NCI-H345 treated with DMSO at 0.1 percent for 48 hours (cell line): ENCODE measurements around the gene METTL26.

Experiments used
- DNase-seq: peaks from one replicate; lab custom pipeline; 2025; ENCODE audit not compliant: unreplicated experiment; lab: John Stamatoyannopoulos, UW

Gene METTL26

GRCh38 chr16:659618-660017 lies 23.5 kb upstream of the METTL26 start:
- no peak for DNase-seq

- no peak for DNase-seq
These were observed 22.8 kb upstream of the METTL26 start for GRCh38 chr16:658679-659571.

DNA sequence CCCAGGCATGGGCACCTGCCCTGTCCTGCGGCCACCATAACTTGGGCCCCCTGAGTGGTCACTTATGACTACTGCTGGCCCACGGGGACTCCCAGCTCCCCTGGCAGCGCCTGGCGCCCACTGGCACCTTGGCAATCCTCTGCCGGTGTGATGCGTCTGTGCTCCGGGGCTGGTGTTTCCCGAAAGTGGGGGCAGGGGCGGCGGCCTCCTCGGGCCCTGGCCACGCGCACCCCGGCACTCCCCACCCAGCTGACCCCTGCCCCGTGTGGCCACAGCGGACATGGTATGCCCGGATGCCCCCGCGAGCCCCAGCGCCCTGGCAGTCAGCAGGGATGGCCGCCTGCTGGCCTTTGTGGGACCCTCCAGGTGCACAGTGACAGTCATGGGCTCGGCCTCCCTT lies 21.4 kb upstream of the METTL26 start:
- no peak for DNase-seq

DNA sequence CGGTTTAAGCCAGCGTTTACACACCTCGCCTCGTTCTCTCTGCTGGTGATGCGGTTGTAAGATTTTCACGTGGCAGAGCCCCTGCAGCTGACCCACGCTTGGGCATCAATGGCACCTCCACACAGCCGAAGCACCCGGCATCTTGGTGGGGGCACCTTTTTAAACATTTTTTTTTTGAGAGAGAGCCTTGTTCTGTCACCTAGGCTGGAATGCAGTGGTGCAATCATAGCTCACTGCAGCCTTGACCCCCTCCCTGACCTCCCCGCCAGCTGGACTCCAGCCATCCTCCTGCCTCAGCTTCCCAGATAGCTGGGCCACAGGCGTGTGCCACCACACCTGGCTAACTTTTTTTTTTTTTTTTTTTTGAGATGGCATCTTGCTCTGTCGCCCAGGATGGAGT lies 17.9 kb upstream of the METTL26 start:
- no peak for DNase-seq

- no peak for DNase-seq
These were observed 16.6 kb upstream of the METTL26 start for GRCh38 chr16:652454-653305.

DNA sequence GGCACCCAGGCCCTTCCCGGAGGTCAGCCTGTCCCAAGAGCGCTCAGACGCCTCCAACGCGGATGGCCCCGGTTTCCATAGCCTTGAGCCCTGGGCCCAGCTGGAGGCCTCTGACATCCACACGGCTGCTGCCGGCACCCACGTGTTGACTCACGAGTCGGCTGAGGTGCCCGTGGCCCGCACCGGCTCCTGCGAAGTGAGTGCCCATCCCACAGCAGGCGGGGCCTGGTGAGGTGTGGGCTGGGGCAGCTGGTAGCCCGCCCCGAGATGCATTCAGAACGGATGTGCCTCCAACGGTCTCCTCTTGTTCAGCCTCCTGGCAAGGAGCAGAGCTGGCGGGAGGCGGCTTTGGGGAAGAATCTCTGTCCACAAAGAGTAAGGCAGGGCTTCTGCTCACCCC lies 15.7 kb upstream of the METTL26 start:
- DNase-seq: no peak

DNA sequence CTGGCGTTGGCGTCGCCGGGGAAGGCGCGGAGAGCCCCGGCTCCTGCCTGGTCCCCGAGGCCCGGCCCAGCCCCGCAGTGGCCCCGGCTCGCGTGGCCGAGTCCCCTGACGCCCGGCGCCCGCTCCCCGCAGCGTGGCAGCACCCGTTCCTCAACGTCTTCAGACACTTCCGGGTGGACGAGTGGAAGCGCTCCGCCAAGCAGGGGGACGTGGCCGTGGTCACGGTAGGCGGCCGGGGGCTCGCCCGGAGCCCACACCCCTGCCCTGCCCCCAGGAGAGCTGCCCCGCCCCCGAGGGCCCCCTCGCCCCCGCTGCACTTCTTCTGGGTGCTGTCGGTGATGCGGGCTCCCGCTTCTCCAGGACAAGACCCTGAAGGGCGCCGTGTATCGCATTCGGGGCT lies 13.5 kb upstream of the METTL26 start:
- DNase-seq: no peak

DNA sequence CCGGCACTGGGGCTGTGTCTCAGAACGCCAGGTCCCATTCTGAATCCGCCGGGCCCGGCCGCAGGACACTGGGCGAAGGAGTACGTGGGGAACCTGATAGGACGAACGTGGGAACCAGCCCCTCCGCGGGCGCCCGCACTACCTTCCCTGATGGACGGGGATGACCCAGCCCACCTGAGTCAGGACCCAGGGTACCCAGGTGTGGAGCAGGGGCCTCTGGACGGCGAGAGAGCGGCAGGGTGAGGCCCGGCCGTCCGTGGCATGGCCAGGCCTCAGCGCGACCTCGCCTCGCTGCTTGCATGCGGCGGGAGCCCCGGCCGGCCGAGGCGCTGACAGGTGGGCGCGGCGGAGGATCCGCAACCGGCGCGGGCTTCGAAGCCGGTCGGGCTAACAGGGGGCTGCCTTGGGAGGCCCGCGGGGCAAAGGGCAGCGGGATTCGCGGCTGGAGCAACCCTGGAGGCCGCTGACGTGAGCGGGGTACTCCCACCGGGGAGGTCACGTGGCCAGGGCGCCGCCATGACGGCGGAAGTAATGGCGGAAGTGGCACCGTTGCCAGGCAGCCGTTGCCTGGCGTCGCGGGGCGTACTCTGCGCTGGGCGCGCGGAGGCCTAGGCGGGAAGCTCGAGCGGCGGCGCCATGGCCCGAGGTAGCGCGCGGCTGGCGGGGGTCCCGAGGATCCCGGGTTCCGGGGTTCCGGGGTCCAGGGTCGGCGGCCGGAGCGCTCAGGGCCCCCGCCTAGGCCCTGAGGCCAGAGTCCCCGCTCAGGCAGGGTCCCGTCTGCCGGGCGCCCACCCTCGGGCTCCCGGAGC lies 12.9 kb upstream of the METTL26 start, which contains the start of gene WDR90:
Gene WDR90, plus strand, starts transcription at position 585 of the 809 bp plus-strand sequence. Its CDS starts 52 bp downstream, at position 637.
- peak; percentile 85 for DNase-seq

DNA sequence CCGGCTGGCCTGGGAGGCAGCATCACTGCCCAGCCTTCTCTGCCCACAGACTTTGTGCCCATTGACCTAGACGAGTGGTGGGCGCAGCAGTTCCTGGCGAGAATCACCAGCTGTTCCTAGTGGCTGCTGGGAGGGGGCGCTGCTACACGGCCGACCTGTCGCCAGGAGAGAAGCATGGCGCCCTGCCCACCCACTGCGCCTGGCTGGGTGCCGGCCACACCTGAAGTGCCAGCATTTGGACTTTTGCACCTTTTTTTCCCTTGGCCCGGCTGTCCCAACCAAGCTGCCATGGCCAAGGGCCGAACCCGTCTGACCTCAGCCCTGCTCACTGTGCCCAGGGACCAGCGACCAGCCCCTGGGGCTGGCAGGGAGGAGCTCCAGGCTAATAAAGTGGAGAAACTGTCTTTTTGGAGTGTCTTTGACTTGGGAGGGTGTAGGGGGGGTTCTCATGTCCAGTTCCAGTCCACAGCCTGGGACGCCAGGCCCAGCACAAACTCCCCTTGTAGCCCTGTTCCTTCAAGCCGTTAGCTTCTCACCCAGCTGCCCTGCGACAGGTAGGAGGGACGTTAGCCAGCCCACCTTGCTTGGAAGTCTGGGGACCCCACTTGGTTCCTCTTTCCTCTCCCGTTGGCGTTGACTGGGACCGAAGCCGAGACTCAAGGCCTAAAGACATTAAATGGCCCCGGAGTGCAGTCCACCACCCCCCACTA lies 12.1 kb upstream of the METTL26 start:
- peak; percentile 26 for DNase-seq

- no peak for DNase-seq
These were observed 11.2 kb upstream of the METTL26 start for GRCh38 chr16:647173-647902.

GRCh38 chr16:646679-647172 lies 10.6 kb upstream of the METTL26 start:
- DNase-seq: no peak

GRCh38 chr16:645852-646678 lies 10.0 kb upstream of the METTL26 start:
- DNase-seq: no peak

DNA sequence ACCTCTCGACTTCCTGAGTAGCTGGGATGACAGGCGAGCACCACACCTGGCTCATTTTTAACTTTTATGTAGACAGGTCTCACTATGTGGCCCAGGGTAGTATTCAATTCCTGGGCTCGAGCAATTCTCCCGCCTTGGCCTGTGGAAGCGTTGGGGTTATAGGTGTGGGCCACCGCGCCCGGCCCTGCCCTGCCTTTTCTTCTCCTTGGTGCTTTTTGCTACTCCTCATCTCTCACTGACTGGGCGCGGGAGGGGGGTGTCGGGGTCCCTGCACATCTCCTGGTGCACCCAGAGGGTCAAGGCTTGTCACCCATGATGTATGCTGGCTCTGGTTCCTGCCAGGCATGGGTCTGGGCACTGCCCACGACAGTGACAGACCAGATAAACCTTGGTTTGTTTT lies 8.5 kb upstream of the METTL26 start:
- DNase-seq: no peak

- DNase-seq: no peak
These were observed 6.9 kb upstream of the METTL26 start for GRCh38 chr16:643050-643368.

DNA sequence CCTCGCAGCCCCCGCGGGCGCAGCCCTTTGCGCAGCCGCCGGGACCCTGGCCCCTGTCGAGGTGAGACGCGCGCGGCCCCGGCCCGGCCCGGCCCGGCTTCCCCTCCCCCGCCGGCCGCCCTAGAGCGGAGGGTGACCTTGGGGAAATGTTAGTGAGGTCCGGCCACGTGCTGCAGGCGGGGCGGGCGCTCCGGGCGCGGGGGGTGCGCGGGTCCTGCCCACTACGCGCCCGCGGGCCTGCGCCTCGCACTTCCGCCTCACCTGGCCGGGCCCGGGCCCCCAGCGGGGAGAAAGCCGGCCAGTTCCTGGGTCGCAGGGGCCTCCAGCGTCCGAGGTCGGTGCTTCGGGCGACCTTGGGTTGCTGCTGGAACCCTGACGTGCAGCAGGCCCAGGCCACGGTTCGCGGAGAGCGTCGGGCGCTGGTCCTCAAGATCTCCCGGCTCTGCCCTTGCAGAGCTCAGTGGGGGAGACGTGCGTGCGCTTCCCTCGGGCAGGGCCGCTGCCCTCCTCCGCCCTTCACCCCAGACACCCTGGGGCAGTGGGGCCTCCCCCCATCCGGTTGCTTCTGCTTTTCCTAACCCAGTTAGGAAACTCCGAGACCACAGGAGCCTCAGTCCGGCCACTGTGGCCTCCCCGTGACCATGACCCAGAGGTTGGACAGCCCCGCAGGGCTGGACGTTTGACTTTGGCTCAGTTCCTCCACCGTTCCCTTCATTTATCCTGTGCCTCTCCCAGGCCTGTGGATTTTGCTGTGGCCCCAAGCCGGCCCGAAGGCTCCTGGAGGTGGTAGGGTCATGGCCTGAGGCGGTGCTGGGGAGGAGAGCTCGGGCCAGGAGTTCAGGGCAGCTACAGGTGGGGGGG lies 6.3 kb upstream of the METTL26 start:
- no peak for DNase-seq

DNA sequence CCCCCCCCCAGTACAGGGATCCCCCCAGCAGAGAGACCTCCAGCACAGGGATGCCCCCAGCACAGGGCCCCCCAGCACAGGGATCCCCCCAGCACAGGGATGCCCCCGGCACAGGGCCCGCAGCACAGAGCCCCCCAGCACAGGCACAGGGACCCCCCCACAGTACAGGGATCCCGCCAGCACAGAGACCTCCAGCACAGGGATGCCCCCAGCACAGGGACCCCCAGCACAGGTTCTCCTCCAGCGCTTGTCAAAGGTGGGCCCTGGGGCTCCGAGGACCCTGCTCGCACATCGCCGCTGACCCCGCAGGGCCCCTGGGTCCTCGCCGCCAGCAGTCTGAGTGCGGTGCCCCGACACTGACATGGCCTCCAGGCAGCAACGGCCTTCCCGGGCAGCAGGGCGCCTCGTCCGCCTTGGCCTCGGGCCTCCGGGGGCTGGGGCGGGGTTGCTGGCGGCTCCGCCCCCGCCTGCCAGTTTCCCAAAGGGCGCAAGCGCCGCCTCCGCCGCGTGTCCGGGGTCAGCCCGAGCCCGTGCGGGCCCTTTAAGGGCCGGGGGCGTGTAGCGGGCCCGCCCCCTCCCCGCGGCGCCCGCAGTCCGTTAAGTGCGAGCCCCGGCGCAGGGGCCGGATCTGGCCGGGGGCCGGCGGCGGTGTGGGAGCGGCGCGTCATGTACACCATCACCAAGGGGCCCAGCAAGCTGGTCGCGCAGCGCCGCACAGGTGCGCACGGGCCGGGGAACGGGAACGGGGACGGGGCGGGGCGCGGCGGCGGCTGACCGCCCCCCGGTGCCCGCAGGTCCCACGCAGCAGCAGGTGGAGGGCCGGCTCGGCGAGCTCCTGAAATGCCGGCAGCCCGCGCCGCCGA lies 5.5 kb upstream of the METTL26 start, which contains the start of gene MCRIP2:
Gene MCRIP2, plus strand, starts transcription at position 503 of the 863 bp plus-strand sequence. Its CDS starts 164 bp downstream, at position 667.
- DNase-seq: peak; percentile 40

DNA sequence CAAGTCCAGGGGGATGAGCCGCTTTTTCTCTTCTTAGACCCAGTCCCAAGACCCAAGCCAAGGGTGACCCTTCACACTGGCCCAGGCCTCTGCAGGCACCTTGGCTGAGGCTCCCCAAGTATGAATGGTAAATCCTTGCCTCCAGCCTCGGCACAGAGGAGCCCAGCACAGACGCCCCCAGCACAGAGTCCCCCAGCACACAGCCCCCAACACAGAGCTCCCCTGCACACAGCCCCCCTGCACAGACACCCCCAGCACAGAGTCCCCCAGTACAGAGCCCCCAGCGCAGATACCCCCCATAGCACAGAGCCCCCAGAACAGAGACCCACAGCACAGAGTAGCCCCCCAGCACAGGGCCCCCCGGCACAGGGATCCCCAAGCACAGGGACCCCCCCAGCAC lies 4.5 kb upstream of the METTL26 start:
- no peak for DNase-seq
